H1 (cell line): ENCODE results near the gene INPP5F. TPM values are rescaled to one million over a fixed set of nuclear protein-coding genes. Genes with fewer than 3 reads are reported as not detected.

Source experiments
- EGR1 ChIP-seq: IDR thresholded peaks from 2 replicates; pipeline ENCODE4 v1.6.1; 2011; ENCODE audit warnings: low read depth, low read length, borderline replicate concordance
- GABPA ChIP-seq: IDR thresholded peaks from 2 replicates; pipeline ENCODE4 v1.6.1; 2011; ENCODE audit warnings: mild to moderate bottlenecking, low read length, moderate library complexity, borderline replicate concordance; ENCODE audit not compliant: insufficient read depth
- GTF2F1 ChIP-seq: IDR thresholded peaks from 2 replicates; pipeline ENCODE4 v1.6.1; 2012; ENCODE audit warnings: low read depth, low read length, improper control_type of control experiment, borderline replicate concordance
- HDAC2 ChIP-seq, 2 experiments: fragments of 300-600 bp in 1 of 2; sonication (generic) in 1 of 2; IDR thresholded peaks; 2 replicates each; pipeline ENCODE4 v1.6.1; 2011 to 2012; ENCODE audit warnings: low read depth in 2 of 2, low read length in 2 of 2, mild to moderate bottlenecking in 2 of 2, moderate library complexity in 2 of 2, borderline replicate concordance in 1 of 2, inconsistent platforms in 1 of 2
- NANOG ChIP-seq: IDR thresholded peaks from 2 replicates; pipeline ENCODE4 v1.6.1; 2011; ENCODE audit warnings: low read length, low read depth, mild to moderate bottlenecking, inconsistent platforms; ENCODE audit not compliant: insufficient read depth, poor library complexity, severe bottlenecking
- NRF1 ChIP-seq: IDR thresholded peaks from 2 replicates; pipeline ENCODE4 v1.6.1; 2011; ENCODE audit warnings: mild to moderate bottlenecking, low read depth, low read length, improper control_type of control experiment
- polyA plus RNA-seq, 7 experiments: library from polyadenylated mRNA; depleted of rRNA in 3 of 7; stranded (reverse) in 5 of 7; unstranded in 2 of 7; fragments of >200 nt in 5 of 7; fragments of 200-250 nt in 2 of 7; gene quantifications; 1 replicate in 5 of 7; 2 replicates in 1 of 7; 4 replicates in 1 of 7; pipeline versions ENCODE4 v1.2.1 to v1.2.3, GENCODE V29; 2011 to 2013; ENCODE audit warnings: missing spikeins in 2 of 7, mixed read lengths in 2 of 7
- total RNA-seq: library from RNA; stranded (reverse); fragmentation: NEBNext Ultra II Directional; extraction: Animal tissue kit (Norgen Biotek cat#: 25700); gene quantifications from 2 replicates; pipeline ENCODE4 v1.2.1, GENCODE V29; 2021
- TF ChIP-seq, protein P1 (sequence below): fragments of 300-600 bp; sonication (generic); IDR thresholded peaks from 2 replicates; pipeline ENCODE4 v1.7.1; 2012; ENCODE audit warnings: low read length, moderate library complexity, mild to moderate bottlenecking, inconsistent platforms; ENCODE audit not compliant: insufficient replicate concordance

INPP5F gene
- total and polyA plus RNA-seq, 2 of the 8 experiments (the other 6 are each of a cell fraction or from before 2014, with no cell fraction given), result 50.1 to 101 TPM

DNA sequence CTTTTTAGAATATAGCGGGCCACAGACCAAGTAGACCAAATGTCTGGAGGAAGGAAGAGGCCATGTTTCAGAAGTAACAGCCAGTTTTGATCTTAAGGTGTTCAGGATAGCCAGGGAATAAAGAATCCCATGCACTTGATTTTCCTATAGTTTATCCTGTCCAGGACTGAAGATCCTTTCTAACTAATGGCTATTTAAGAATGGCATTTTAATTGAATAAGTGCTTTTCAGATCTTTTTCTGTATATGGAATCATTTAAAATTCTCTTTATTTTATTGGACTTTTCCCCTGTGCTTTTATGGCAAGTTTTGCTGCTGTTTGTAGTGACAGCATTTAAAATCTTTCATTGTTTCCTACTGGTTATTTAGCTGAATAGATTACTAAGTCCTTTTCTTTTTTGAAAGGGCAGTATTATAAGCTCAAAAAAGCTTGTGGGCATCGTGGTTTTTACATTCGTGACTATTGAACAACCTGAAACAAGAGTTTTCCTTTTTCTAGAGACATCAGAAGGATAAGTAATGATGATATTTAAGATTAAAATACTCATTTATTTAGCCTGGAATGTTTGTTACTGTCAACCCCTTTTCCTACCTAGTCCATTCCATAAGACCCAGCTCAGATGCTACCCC is 2.4 kb downstream of the INPP5F start (continued):
- TF ChIP-seq, protein P1, sequence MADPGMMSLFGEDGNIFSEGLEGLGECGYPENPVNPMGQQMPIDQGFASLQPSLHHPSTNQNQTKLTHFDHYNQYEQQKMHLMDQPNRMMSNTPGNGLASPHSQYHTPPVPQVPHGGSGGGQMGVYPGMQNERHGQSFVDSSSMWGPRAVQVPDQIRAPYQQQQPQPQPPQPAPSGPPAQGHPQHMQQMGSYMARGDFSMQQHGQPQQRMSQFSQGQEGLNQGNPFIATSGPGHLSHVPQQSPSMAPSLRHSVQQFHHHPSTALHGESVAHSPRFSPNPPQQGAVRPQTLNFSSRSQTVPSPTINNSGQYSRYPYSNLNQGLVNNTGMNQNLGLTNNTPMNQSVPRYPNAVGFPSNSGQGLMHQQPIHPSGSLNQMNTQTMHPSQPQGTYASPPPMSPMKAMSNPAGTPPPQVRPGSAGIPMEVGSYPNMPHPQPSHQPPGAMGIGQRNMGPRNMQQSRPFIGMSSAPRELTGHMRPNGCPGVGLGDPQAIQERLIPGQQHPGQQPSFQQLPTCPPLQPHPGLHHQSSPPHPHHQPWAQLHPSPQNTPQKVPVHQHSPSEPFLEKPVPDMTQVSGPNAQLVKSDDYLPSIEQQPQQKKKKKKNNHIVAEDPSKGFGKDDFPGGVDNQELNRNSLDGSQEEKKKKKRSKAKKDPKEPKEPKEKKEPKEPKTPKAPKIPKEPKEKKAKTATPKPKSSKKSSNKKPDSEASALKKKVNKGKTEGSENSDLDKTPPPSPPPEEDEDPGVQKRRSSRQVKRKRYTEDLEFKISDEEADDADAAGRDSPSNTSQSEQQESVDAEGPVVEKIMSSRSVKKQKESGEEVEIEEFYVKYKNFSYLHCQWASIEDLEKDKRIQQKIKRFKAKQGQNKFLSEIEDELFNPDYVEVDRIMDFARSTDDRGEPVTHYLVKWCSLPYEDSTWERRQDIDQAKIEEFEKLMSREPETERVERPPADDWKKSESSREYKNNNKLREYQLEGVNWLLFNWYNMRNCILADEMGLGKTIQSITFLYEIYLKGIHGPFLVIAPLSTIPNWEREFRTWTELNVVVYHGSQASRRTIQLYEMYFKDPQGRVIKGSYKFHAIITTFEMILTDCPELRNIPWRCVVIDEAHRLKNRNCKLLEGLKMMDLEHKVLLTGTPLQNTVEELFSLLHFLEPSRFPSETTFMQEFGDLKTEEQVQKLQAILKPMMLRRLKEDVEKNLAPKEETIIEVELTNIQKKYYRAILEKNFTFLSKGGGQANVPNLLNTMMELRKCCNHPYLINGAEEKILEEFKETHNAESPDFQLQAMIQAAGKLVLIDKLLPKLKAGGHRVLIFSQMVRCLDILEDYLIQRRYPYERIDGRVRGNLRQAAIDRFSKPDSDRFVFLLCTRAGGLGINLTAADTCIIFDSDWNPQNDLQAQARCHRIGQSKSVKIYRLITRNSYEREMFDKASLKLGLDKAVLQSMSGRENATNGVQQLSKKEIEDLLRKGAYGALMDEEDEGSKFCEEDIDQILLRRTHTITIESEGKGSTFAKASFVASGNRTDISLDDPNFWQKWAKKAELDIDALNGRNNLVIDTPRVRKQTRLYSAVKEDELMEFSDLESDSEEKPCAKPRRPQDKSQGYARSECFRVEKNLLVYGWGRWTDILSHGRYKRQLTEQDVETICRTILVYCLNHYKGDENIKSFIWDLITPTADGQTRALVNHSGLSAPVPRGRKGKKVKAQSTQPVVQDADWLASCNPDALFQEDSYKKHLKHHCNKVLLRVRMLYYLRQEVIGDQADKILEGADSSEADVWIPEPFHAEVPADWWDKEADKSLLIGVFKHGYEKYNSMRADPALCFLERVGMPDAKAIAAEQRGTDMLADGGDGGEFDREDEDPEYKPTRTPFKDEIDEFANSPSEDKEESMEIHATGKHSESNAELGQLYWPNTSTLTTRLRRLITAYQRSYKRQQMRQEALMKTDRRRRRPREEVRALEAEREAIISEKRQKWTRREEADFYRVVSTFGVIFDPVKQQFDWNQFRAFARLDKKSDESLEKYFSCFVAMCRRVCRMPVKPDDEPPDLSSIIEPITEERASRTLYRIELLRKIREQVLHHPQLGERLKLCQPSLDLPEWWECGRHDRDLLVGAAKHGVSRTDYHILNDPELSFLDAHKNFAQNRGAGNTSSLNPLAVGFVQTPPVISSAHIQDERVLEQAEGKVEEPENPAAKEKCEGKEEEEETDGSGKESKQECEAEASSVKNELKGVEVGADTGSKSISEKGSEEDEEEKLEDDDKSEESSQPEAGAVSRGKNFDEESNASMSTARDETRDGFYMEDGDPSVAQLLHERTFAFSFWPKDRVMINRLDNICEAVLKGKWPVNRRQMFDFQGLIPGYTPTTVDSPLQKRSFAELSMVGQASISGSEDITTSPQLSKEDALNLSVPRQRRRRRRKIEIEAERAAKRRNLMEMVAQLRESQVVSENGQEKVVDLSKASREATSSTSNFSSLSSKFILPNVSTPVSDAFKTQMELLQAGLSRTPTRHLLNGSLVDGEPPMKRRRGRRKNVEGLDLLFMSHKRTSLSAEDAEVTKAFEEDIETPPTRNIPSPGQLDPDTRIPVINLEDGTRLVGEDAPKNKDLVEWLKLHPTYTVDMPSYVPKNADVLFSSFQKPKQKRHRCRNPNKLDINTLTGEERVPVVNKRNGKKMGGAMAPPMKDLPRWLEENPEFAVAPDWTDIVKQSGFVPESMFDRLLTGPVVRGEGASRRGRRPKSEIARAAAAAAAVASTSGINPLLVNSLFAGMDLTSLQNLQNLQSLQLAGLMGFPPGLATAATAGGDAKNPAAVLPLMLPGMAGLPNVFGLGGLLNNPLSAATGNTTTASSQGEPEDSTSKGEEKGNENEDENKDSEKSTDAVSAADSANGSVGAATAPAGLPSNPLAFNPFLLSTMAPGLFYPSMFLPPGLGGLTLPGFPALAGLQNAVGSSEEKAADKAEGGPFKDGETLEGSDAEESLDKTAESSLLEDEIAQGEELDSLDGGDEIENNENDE, result no peak
- TF ChIP-seq EGR1 (no peak), NRF1 (no peak), NANOG (no peak), GTF2F1 (no peak), HDAC2 (IDR thresholded peaks at IDR 0.05; ENCODE audit: borderline replicate concordance in 1 of 2, low read depth in 2 of 2, low read length in 2 of 2) (no peak), GABPA (no peak)
